NCI-H526 treated with DMSO at 0.1 percent for 48 hours (cell line): Measurements from ENCODE around the gene XPO4.
"Not testable (repeated sequence)": the region's sequence is repeated elsewhere in the genome, so short reads cannot be mapped to it uniquely, and the experiment has no call there.

Source experiments
- DNase-seq: peaks from one replicate; lab custom pipeline; 2025; lab: John Stamatoyannopoulos, UW

Gene XPO4

GRCh38 chr13:20787180-20787579 is 115.4 kb downstream of the XPO4 start:
- DNase-seq, result no peak

- no peak for DNase-seq
These were observed 120.3 kb downstream of the XPO4 start for GRCh38 chr13:20782116-20782708.

GRCh38 chr13:20780317-20780716 is 122.2 kb downstream of the XPO4 start:
- DNase-seq, result no peak

DNA sequence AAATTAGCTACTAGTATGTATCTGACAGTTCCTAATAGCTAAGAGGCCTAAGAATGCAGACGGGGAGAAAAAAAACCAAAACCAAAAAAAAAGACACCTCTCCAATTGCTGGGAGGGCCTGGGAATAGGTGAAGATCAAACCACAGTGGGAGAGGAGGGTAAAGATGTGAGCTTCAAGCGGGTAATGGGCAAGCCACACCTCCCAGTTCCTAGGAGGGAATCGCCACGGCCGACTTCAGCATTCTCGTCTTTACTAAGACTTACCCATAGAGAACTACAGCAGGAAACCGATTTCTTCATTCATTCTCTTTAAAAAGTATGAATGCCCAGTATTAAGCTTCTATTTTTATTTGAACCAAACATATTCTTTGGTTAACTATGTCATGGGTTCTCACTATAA is 123.1 kb downstream of the XPO4 start:
- no peak for DNase-seq

GRCh38 chr13:20778311-20778710 is 124.2 kb downstream of the XPO4 start:
- no peak for DNase-seq

DNA sequence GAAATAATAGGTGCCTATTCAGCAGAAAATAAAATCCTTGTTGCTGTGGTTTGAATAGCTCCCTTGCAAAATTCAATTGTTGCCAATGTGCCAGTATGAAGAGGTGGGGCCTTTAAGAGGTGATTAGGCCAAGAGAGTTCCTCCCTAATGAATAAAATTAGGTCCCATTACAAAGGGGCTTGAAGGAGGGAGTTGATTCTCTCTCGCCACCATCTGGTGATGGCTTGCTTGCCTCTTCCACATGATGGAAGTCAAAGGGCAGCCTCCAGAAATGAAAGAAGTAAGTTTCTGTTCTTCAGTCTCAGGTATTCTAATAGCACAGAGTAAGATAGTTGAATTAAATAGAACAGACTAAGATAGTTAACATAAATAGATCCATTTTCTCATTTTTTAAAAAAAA is 125.8 kb downstream of the XPO4 start:
- DNase-seq, result no peak

DNA sequence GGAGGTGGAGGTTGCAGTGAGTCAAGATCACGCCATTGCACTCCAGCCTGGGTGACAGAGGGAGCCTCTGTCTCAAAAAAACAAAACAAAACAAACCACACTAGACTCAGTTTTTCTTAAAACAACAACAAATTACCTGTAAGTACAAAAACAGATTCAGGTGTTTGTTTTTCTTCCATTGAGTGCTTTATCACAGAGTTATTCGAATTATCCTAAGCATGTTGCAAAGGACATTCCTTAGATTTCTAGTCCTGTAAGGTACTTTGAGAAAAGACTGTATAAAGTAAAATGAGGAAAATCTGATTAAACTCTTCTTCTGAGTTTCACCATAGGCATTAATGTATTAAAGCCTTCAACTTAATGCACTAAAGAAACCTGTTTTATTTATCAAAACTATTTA is 126.6 kb downstream of the XPO4 start:
- DNase-seq, result no peak

- no peak for DNase-seq
These were observed 127.8 kb downstream of the XPO4 start for GRCh38 chr13:20774746-20775145.

DNA sequence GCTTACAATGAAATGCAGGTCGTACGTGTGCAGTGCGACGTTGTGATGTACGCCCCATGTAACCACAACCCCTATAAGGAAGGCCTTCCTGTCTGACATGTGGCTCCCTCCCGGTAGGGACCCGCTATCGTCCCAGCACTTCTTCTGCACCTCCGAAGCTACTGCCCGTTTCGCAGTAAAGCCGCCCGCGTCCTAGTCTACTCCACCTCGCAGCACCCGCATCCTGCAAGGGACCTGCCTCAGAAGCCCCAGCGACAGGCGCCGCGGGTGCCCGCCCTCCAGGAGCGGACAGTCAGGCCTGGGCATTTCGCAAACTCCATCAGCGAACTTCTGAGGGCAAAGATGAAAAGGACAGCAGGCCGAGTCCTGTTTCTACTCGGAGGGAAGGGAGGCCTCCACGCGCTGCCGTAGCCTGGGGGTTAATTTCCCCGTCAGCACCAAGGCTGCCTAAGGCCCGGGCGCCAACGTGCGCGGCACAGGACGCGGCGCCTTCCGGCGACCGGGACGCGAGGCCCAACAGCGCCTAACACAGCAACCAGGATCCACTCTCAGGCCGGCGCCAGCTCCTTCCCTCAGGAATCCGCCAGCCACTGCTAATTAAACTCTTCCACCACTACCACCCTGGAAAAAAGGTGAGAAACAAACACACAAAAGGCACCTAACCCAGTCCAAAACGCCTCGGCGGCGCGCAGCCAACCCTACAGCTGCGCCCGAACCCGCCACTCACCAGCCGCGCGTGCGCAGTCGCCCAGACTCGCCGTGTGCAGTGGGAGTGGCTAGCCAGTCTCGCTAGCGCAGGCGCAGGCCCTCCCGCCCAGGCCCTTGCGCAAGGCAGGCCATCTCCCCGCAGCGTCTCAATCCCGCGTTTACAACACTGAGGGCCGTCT is 129.1 kb downstream of the XPO4 start, which contains the start of gene EEF1AKMT1:
Gene EEF1AKMT1, minus strand, starts transcription at position 768 of the 887 bp plus-strand sequence. CDS start 16,363 bp downstream, outside the sequence.
- DNase-seq, result peak; percentile 89

DNA sequence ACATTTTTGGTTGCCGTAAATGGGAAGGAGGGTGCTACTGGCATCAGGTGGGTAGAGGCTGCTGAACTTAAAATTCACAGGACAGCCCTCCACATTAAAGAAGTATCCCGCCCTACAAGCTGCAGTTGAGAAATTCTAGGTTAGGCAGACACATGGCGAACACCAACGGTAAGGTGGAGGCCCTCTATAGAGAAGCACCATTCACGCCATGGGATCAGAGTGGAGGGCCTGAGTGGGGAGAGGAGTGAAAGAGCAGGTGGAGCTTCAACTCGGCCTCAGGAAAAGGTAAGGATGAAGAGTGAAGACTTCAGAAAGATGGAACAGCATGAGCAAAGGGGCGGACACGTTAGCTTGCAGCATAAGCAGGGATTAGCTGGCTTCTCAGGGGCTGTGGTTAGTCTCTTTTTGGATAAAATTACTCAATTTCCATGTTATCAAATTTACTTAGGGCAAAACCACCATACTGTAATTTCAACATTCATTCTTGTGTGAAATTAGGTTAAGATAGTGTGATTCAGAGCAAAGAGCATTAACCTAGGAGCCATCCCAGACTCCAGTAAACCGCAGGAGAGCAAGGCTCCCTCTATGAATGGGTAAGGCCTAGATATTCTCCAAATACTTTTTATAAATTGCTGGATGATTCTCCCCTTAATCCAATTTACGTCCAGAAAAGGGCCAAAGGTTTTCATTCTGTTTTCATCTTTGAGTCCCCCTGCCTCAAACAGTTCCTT is 130.0 kb downstream of the XPO4 start:
- no peak for DNase-seq

GRCh38 chr13:20769834-20770233 is 132.7 kb downstream of the XPO4 start:
- no peak for DNase-seq

DNA sequence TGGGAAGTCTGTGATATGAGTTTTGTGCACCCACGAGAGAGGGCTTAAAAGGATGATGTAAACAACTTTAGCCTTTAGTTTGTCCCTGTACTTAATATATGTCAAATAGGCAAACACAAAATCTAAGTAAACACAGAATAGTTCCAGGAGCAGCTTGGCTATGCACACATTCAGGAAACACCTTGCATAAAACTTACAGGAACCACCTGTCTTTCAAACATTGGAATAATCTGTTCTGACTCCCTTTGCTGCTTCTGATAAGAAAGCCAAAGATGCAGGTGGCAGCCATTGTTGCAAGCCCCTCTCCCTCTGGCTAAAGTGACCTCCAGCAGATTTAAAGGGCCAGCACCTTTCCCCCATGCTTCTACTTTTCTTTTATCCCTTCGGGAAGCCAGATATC is 133.5 kb downstream of the XPO4 start:
- no peak for DNase-seq

DNA sequence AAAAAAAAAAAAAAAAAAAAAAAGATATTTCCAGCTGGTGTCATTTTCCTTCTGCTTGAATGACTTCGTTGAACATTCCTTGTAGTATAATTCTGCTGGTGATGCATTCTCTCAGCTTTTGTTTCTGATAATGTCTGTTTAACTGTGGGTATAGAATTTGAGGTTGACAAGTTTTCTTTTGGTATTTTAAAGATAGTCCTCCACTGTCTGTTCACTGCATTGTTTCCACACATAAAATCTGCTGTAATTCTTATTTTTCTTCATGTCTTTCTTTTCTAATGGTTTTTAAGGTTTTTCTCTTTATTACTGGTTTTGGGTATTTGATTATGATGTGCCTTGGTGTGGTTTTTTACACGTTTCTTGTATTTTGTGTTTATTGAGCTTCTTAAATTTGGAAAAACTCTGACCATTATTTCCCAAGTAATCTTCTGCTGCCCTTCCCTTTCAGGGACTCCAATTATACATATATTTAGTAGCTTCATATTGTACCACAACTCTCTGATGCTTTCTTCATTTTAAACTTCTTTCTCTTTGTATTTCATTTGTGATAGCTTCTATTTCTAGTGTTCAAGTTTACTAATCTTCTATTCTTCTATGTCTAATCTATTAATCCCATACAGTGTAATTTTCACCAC is 135.1 kb downstream of the XPO4 start:
- no peak for DNase-seq

GRCh38 chr13:20760872-20761271 is 141.7 kb downstream of the XPO4 start:
- DNase-seq, result no peak

GRCh38 chr13:20754009-20754408 is 148.5 kb downstream of the XPO4 start:
- DNase-seq, result no peak

GRCh38 chr13:20749377-20749776 is 153.2 kb downstream of the XPO4 start:
- no peak for DNase-seq

- DNase-seq, result not testable (repeated sequence)
These were observed 158.6 kb downstream of the XPO4 start for GRCh38 chr13:20743830-20744404.

- DNase-seq, result no peak
These were observed 162.5 kb downstream of the XPO4 start for GRCh38 chr13:20740021-20740420.

- no peak for DNase-seq
These were observed 163.9 kb downstream of the XPO4 start for GRCh38 chr13:20738616-20739015.

DNA sequence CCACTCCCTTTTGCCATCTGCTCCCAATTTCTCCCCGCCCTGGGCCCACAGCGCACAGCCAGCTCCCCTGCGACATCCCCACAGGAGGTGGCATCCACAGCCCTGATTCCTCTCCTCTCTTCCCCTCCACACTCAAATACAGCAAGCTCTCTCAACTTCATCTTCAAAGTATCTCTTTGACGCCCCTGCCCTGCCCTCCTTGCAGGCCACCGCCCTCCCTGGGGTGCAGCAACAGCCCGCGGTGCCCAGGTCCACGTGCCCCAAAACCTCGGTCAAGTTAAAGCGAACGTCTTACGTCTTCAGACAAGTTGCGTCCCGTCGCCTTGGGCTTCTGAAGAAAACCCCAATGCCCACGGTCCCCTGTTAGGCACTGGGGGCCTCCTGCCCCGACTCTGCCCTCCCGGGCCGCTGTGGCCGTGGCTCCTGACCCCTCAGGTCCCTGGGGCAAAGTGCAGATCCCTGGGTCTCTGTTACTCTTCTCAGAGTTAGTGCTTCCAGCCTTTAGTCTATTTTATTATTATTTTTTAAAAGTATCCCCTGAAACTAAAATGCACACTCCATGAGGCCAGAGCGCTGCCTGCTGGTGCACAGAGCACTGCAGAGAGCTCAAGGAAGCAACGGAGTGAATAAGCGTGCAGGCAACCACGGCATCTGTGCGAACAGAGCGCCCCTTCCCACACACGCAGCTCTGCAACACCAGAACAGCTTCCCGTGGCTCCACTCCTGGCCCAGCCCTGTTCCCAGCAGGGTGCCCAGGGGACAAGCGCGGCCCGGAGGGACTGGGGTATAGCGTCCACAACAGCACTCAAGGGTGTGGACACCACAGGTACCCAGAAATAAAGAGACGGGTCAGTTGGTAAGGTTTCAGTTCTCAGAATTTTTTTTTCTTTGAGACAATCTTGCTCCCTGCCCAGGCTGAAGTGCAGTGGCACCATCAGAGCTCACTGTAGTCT is 172.6 kb downstream of the XPO4 start:
- DNase-seq, result no peak
